HepG2 (cell line): ENCODE results near the gene TRIAP1. TPM values are rescaled to one million over a fixed set of nuclear protein-coding genes. Genes with fewer than 3 reads are reported as not detected.

Experiments used
- ATRX ChIP-seq: sonication (generic); formaldehyde crosslinking; IDR thresholded peaks from 2 replicates; pipeline ENCODE4 v1.4.0; 2020; ENCODE audit warnings: missing genetic modification reagents, borderline replicate concordance
- E2F2 ChIP-seq: sonication (generic); formaldehyde crosslinking; IDR thresholded peaks from 2 replicates; pipeline ENCODE4 v1.4.0; 2020; ENCODE audit warnings: missing genetic modification reagents, borderline replicate concordance
- FIP1L1 ChIP-seq: fragments of 200-400 bp; formaldehyde crosslinking; IDR thresholded peaks from 2 replicates; pipeline ENCODE4 v1.6.1; 2018; ENCODE audit warnings: low read depth, mild to moderate bottlenecking, low read length, moderate library complexity, borderline replicate concordance; ENCODE audit not compliant: insufficient read depth
- GTF2F1 ChIP-seq: fragments of 150-350 bp; IDR thresholded peaks from 2 replicates; pipeline ENCODE4 v1.6.1; 2014; ENCODE audit warnings: low read length
- JARID2 ChIP-seq: sonication (generic); formaldehyde crosslinking; IDR thresholded peaks from 2 replicates; pipeline ENCODE4 v1.8.1; 2023; ENCODE audit warnings: missing genetic modification reagents, inconsistent platforms; ENCODE audit not compliant: insufficient replicate concordance
- MIXL1 ChIP-seq: IDR thresholded peaks from 2 replicates; pipeline ENCODE4 v1.6.1; 2016
- NFYC ChIP-seq: IDR thresholded peaks from 2 replicates; pipeline ENCODE4 v1.6.1; 2016; ENCODE audit warnings: missing genetic modification reagents, missing compliant biosample characterization
- NR1H2 ChIP-seq: sonication (generic); formaldehyde crosslinking; IDR thresholded peaks from 2 replicates; pipeline ENCODE4 v1.8.1; 2022; ENCODE audit warnings: low read depth, missing genetic modification reagents, borderline replicate concordance
- RBFOX2 ChIP-seq: fragments of 200-400 bp; formaldehyde crosslinking; IDR thresholded peaks from 2 replicates; pipeline ENCODE4 v1.6.1; 2017; ENCODE audit warnings: low read depth, mild to moderate bottlenecking, low read length
- SNAPC4 ChIP-seq: sonication (generic); formaldehyde crosslinking; IDR thresholded peaks from 2 replicates; pipeline ENCODE4 v1.4.0; 2020; ENCODE audit warnings: mild to moderate bottlenecking, missing genetic modification reagents
- THAP11 ChIP-seq: IDR thresholded peaks from 2 replicates; pipeline ENCODE4 v1.6.1; 2016; ENCODE audit warnings: missing biosample characterization, missing genetic modification reagents
- U2AF2 ChIP-seq: fragments of 200-400 bp; formaldehyde crosslinking; IDR thresholded peaks from 2 replicates; pipeline ENCODE4 v1.6.1; 2017; ENCODE audit warnings: low read depth, mild to moderate bottlenecking, low read length
- ZFP41 ChIP-seq: sonication (generic); formaldehyde crosslinking; IDR thresholded peaks from 2 replicates; pipeline ENCODE4 v1.4.0; 2020; ENCODE audit warnings: mild to moderate bottlenecking, missing genetic modification reagents, borderline replicate concordance
- ZKSCAN5 ChIP-seq: sonication (generic); formaldehyde crosslinking; IDR thresholded peaks from 2 replicates; pipeline ENCODE4 v1.5.1; 2020; ENCODE audit warnings: mild to moderate bottlenecking, missing genetic modification reagents
- ZNF337 ChIP-seq: sonication (generic); formaldehyde crosslinking; IDR thresholded peaks from 2 replicates; pipeline ENCODE4 v1.5.1; 2020; ENCODE audit warnings: missing genetic modification reagents, low read depth, mild to moderate bottlenecking, borderline replicate concordance
- ZNF552 ChIP-seq: sonication (generic); formaldehyde crosslinking; IDR thresholded peaks from 2 replicates; pipeline ENCODE4 v1.9.0; 2022; ENCODE audit warnings: missing genetic modification reagents, mild to moderate bottlenecking, borderline replicate concordance
- ZNF597 ChIP-seq: sonication (generic); formaldehyde crosslinking; IDR thresholded peaks from 2 replicates; pipeline ENCODE4 v1.5.0; 2020; ENCODE audit warnings: missing genetic modification reagents
- ZNF704 ChIP-seq: sonication (generic); formaldehyde crosslinking; IDR thresholded peaks from 2 replicates; pipeline ENCODE4 v1.8.1; 2023; ENCODE audit warnings: mild to moderate bottlenecking, inconsistent platforms, moderate library complexity, missing genetic modification reagents, borderline replicate concordance
- ZNF766 ChIP-seq: sonication (generic); formaldehyde crosslinking; IDR thresholded peaks from 2 replicates; pipeline ENCODE4 v1.5.0; 2020; ENCODE audit warnings: missing genetic modification reagents, borderline replicate concordance
- ZZZ3 ChIP-seq: sonication (generic); formaldehyde crosslinking; IDR thresholded peaks from 2 replicates; pipeline ENCODE4 v1.4.0; 2020; ENCODE audit warnings: missing genetic modification reagents, mild to moderate bottlenecking, borderline replicate concordance
- polyA plus RNA-seq, 8 experiments: library from polyadenylated mRNA; depleted of rRNA in 3 of 8; stranded (reverse) in 7 of 8; unstranded in 1 of 8; fragments of >200 nt; fragmentation: Illumina TruSeq in 4 of 8; extraction: Trizol in 4 of 8; gene quantifications; 2 replicates each; pipeline versions ENCODE4 v1.2.1 to v1.2.3, GENCODE V29; 2011 to 2016; ENCODE audit warnings: low read depth in 4 of 8, missing spikeins in 1 of 8, mixed read lengths in 1 of 8; ENCODE audit not compliant: insufficient read depth in 1 of 8
- total RNA-seq, 5 experiments: library from RNA; depleted of rRNA; stranded (reverse); fragments of >200 nt; fragmentation: Illumina TruSeq; extraction: Trizol; gene quantifications; 2 replicates each; pipeline ENCODE4 v1.2.3, GENCODE V29; 2016; ENCODE audit warnings: low read depth in 1 of 5

The TRIAP1 gene
- total and polyA plus RNA-seq, 2 of the 13 experiments (the other 11 are each of a cell fraction or from before 2014, with no cell fraction given) = 55.0 to 117 TPM

- TF ChIP-seq ZNF704 (CRISPR knock-in tag) = peak; percentile 79; the same call in 1 of the 2 replicates
- TF ChIP-seq ATRX (CRISPR knock-in tag) = no peak
- TF ChIP-seq ZNF337 (CRISPR knock-in tag) = peak; percentile 72; the same call in 1 of the 2 replicates
- TF ChIP-seq RBFOX2 = peak; percentile 99
- TF ChIP-seq NR1H2 = 0 out of 2 replicates have a peak, but pooled peaks have one; percentile 17
- TF ChIP-seq FIP1L1 = no peak
- TF ChIP-seq GTF2F1 = no peak
- peak; percentile 75 for TF ChIP-seq MIXL1
- TF ChIP-seq ZZZ3 (CRISPR knock-in tag) = peak; percentile 91; the same call in 1 of the 2 replicates
- TF ChIP-seq ZKSCAN5 (CRISPR knock-in tag) = no peak
- TF ChIP-seq SNAPC4 = peak; percentile 91; the same call in 1 of the 2 replicates
- no peak for TF ChIP-seq U2AF2
- TF ChIP-seq ZFP41 (CRISPR knock-in tag) = no peak; the same call in 1 of the 2 replicates
- peak; percentile 52; the same call in 1 of the 2 replicates for TF ChIP-seq ZNF766 (CRISPR knock-in tag)
- peak; percentile 57 for TF ChIP-seq NFYC (CRISPR knock-in tag)
- TF ChIP-seq ZNF597 (CRISPR knock-in tag) = 0 out of 2 replicates have a peak, but pooled peaks have one; percentile 2
- TF ChIP-seq ZNF552 = peak; percentile 32; the same call in 1 of the 2 replicates
- no peak for TF ChIP-seq E2F2
- peak; percentile 49 for TF ChIP-seq JARID2
- peak; percentile 95 for TF ChIP-seq THAP11
Measured at GRCh38 chr12:120445911-120446843, at the start of gene TRIAP1, which contains the start of gene GATC (continued).
